IPS DF 6.9 (cell line): Measurements from ENCODE around the gene NFKB1.

ENCODE experiments used
- DNase-seq: peaks from one replicate; pipeline ENCODE4 v3.0.0-alpha.2; 2013; ENCODE audit warnings: low read depth, low spot score
- H3K27ac ChIP-seq: one replicate; pipeline ENCODE4 v1.5.1; 2013; ENCODE audit warnings: low read length, control low read depth
- H3K27me3 ChIP-seq: 2 replicates; pipeline ENCODE4 v1.6.1; 2013; ENCODE audit warnings: mild to moderate bottlenecking, low read length; ENCODE audit not compliant: control insufficient read depth, insufficient read depth
- H3K36me3 ChIP-seq: 2 replicates; pipeline ENCODE4 v1.6.1; 2013; ENCODE audit warnings: low read length; ENCODE audit not compliant: control insufficient read depth, insufficient read depth
- H3K4me1 ChIP-seq: 2 replicates; pipeline ENCODE4 v1.6.1; 2013; ENCODE audit warnings: low read length; ENCODE audit not compliant: control insufficient read depth, insufficient read depth
- H3K4me3 ChIP-seq: 2 replicates; pipeline ENCODE4 v1.5.1; 2013; ENCODE audit warnings: mild to moderate bottlenecking, low read length
- H3K9me3 ChIP-seq: 2 replicates; pipeline ENCODE4 v1.6.1; 2013; ENCODE audit warnings: low read length, inconsistent platforms; ENCODE audit not compliant: control insufficient read depth, insufficient read depth
- WGBS: extraction: QIAGEN DNeasy Blood & Tissue Kit; methylation state at CpG from one replicate; pipeline ENCODE4 v1.1.7; 2013; ENCODE audit warnings: mixed read lengths, missing lambda C conversion rate; ENCODE audit not compliant: insufficient read length, insufficient coverage; 5-methylcytosine and 5-hydroxymethylcytosine counted together

Gene NFKB1

GRCh38 chr4:102514298-102514964, 13.3 kb downstream of the NFKB1 start:
- Histone ChIP-seq H3K27ac (no peak overlapping the region), H3K36me3 (no peaks in the 10 kb centered on the region), H3K9me3 (no peaks in the 10 kb centered on the region), H3K4me3 (no peak overlapping the region), H3K27me3 (no peaks in the 10 kb centered on the region), H3K4me1 (no peaks in the 10 kb centered on the region)
- no peak for DNase-seq
- no CpG with 5 or more reads among the region's 6 CpGs for WGBS

DNA sequence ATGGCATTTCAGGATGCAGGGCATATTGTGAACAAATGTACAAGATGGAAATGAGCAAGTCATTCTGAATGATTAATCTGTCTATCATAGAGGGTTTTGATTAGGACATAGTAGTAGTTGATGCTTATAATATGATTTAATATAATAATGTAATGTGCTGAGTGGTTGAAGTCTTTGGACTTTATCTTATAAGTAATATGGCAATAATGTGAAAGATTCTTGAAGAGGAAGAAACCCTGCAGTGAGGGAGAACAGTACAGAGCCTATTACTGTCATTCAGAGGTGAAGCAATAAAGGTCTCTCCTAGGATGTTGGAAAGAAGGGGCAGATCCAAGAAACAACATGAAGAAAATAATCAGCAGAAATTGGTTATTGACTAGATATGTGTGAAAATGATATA, 16.6 kb downstream of the NFKB1 start:
- Histone ChIP-seq H3K4me3 (no peak overlapping the region), H3K27ac (no peak overlapping the region), H3K9me3 (no peaks in the 10 kb centered on the region), H3K4me1 (no peaks in the 10 kb centered on the region), H3K27me3 (no peaks in the 10 kb centered on the region), H3K36me3 (no peaks in the 10 kb centered on the region)
- no peak for DNase-seq

DNA sequence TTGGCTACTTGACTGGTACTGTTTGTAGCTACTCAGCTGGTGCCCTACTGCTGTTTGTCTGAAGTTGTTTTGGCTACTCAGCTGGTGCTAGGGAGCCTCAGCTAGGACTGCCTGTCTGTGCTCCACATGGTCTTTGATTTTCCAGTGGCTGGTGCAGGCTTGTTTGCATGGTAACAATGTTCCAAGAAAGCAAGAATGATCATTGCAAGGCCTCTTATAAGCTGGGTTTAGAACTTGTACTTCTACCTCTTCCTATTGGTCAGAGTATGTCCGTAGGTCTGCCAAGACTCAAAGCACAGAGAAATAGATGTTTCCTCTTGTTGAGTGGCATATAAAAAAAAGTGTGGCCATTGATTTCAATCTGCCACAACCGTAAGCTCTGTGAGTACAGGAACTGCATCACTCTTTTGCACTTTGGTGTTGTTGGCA, 17.6 kb downstream of the NFKB1 start:
- no peaks in the 10 kb centered on the region for H3K9me3 ChIP-seq
- DNase-seq = no peak
- no CpG with 5 or more reads among the region's 2 CpGs for WGBS
- H3K27me3 ChIP-seq = no peaks in the 10 kb centered on the region
- H3K27ac ChIP-seq = no peak overlapping the region
- H3K4me3 ChIP-seq = no peak overlapping the region
- no peaks in the 10 kb centered on the region for H3K4me1 ChIP-seq
- no peaks in the 10 kb centered on the region for H3K36me3 ChIP-seq

DNA sequence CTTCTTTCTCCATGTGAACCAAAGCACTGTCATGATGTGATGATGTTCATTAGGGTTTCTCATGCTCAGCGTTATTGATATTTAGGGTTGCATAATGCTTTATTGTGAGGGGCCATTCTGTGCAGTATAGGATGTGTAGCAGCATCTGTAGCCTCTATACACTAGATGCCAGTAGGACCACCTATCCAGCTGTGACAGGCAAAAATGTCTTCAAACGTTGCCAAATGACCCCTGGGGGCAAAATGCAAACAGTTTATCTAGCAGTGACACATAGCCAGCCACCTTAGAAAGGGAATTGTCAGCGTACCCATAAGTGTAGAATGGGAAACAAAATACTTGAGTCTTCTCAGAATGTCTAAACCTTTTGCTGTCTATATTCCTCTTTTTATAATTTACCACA, 18.8 kb downstream of the NFKB1 start:
- H3K9me3 ChIP-seq = no peaks in the 10 kb centered on the region
- H3K27me3 ChIP-seq = no peaks in the 10 kb centered on the region
- no peak overlapping the region for H3K27ac ChIP-seq
- no peaks in the 10 kb centered on the region for H3K36me3 ChIP-seq
- H3K4me3 ChIP-seq = no peak overlapping the region
- no peaks in the 10 kb centered on the region for H3K4me1 ChIP-seq
- no CpG with 5 or more reads among the region's 3 CpGs for WGBS
- no peak for DNase-seq

DNA sequence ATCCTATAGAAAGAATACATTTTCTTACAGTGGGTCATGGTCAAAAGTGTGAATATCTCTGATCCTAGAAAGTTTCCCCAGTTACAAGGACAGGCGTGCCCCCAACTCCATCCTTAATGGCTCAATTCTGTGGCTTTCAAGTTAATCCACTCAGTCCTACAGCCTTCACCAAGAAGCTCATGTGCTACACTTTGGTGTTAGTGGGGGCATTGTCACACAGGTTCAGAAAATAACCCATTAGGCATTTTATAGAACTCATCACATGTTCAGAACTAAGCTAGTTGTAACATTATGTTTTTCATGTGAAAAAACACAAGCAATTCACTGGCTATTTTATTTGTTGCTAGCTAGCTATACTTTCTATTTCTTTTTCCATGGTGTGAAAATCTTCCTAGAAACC, 20.4 kb downstream of the NFKB1 start:
- H3K27me3 ChIP-seq = no peaks in the 10 kb centered on the region
- no peak overlapping the region for H3K4me3 ChIP-seq
- no peak for DNase-seq
- no peaks in the 10 kb centered on the region for H3K36me3 ChIP-seq
- H3K9me3 ChIP-seq = no peaks in the 10 kb centered on the region
- WGBS = no CpG with 5 or more reads among the region's 1 CpG
- no peaks in the 10 kb centered on the region for H3K4me1 ChIP-seq
- no peak overlapping the region for H3K27ac ChIP-seq

GRCh38 chr4:102522031-102522440, 20.9 kb downstream of the NFKB1 start:
- Histone ChIP-seq H3K9me3 (no peaks in the 10 kb centered on the region), H3K27ac (no peak overlapping the region), H3K4me3 (no peak overlapping the region), H3K4me1 (no peaks in the 10 kb centered on the region), H3K27me3 (no peaks in the 10 kb centered on the region), H3K36me3 (no peaks in the 10 kb centered on the region)
- no CpG with 5 or more reads among the region's 3 CpGs for WGBS
- no peak for DNase-seq

DNA sequence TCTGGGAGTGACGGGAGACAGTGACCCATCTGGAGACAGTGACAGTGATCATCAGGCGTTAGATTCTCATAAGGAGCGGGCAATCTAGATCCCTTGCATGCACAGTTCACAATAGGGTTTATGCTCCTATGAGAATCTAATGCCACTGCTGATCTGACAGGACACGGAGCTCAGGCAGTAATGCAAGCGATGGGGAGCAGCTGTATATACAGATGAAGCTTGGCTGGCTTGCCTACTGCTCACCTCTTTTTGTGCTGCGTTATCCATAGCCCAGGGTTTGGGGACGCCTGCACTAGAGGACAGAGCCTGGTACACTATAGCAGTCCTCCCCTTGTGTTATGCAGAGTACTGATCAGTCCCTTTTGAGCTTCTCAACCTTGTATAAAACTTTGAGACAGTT, 23.5 kb downstream of the NFKB1 start:
- Histone ChIP-seq H3K27ac (no peak overlapping the region), H3K27me3 (no peaks in the 10 kb centered on the region), H3K4me1 (no peaks in the 10 kb centered on the region), H3K4me3 (no peak overlapping the region), H3K36me3 (no peaks in the 10 kb centered on the region), H3K9me3 (no peaks in the 10 kb centered on the region)
- no CpG with 5 or more reads among the region's 7 CpGs for WGBS
- no peak for DNase-seq

- H3K36me3 ChIP-seq = no peaks in the 10 kb centered on the region
- DNase-seq = no peak
- H3K4me3 ChIP-seq = no peak overlapping the region
- no peaks in the 10 kb centered on the region for H3K9me3 ChIP-seq
- H3K27me3 ChIP-seq = no peaks in the 10 kb centered on the region
- no CpG with 5 or more reads among the region's 5 CpGs for WGBS
- no peaks in the 10 kb centered on the region for H3K4me1 ChIP-seq
- H3K27ac ChIP-seq = no peak overlapping the region
Measured at GRCh38 chr4:102525097-102525496, 23.9 kb downstream of the NFKB1 start.

- no peak for DNase-seq
- no peak overlapping the region for H3K4me3 ChIP-seq
- H3K27ac ChIP-seq = no peak overlapping the region
- no peaks in the 10 kb centered on the region for H3K36me3 ChIP-seq
- no peaks in the 10 kb centered on the region for H3K27me3 ChIP-seq
- H3K4me1 ChIP-seq = no peaks in the 10 kb centered on the region
- no CpG with 5 or more reads among the region's 1 CpG for WGBS
- H3K9me3 ChIP-seq = no peaks in the 10 kb centered on the region
Measured at GRCh38 chr4:102525504-102525903, 24.3 kb downstream of the NFKB1 start.

DNA sequence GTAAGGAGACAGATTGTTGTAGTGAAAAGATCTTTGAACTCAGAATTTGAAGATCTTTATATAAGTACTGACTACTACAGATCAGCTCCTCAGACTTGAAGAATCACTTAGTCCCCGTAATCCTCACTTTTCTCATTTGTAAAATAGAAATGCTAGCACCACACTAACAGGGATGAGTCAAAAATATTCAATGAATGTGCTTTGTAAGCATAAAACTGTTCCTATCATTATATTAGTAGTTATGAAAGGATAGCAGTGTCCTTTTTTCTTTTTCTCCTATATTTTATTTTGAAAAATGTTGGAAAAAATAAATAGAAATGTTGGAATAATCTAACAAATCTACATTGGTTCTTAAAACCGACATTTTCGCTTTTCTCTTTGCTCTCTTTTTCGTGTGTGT, 25.4 kb downstream of the NFKB1 start:
- H3K36me3 ChIP-seq = no peaks in the 10 kb centered on the region
- H3K4me3 ChIP-seq = no peak overlapping the region
- no CpG with 5 or more reads among the region's 4 CpGs for WGBS
- H3K9me3 ChIP-seq = no peaks in the 10 kb centered on the region
- H3K4me1 ChIP-seq = no peaks in the 10 kb centered on the region
- DNase-seq = no peak
- no peaks in the 10 kb centered on the region for H3K27me3 ChIP-seq
- H3K27ac ChIP-seq = no peak overlapping the region

GRCh38 chr4:102527695-102528283, 26.6 kb downstream of the NFKB1 start:
- Histone ChIP-seq H3K36me3 (no peaks in the 10 kb centered on the region), H3K4me3 (no peak overlapping the region), H3K27me3 (no peaks in the 10 kb centered on the region), H3K27ac (no peak overlapping the region), H3K9me3 (no peaks in the 10 kb centered on the region), H3K4me1 (no peaks in the 10 kb centered on the region)
- WGBS = no CpG with 5 or more reads among the region's 7 CpGs
- no peak for DNase-seq
